Stomach smooth muscle (tissue), 2 donors: ENCODE results near the gene SLC9B2.

Experiments used
- H3K27ac ChIP-seq: one replicate; pipeline ENCODE4 v1.7.0; 2013; ENCODE audit warnings: mild to moderate bottlenecking, low read length, inconsistent platforms
- H3K27me3 ChIP-seq, 2 donors: one replicate each; pipeline ENCODE4 v1.7.0; 2013; ENCODE audit warnings: low read length in 2 of 2; ENCODE audit not compliant: insufficient read depth in 2 of 2, control insufficient read depth in 1 of 2
- H3K36me3 ChIP-seq, 2 donors: one replicate each; pipeline ENCODE4 v1.7.0; 2013; ENCODE audit warnings: low read length in 2 of 2; ENCODE audit not compliant: control insufficient read depth in 2 of 2, insufficient read depth in 2 of 2
- H3K4me1 ChIP-seq: one replicate; pipeline ENCODE4 v1.7.0; 2013; ENCODE audit warnings: low read length; ENCODE audit not compliant: control insufficient read depth, insufficient read depth
- H3K4me3 ChIP-seq, 2 donors: one replicate each; pipeline ENCODE4 v1.7.0; 2013; ENCODE audit warnings: low read length in 2 of 2
- H3K9ac ChIP-seq, 2 donors: one replicate each; pipeline ENCODE4 v1.7.0; 2013; ENCODE audit warnings: low read length in 2 of 2, mild to moderate bottlenecking in 1 of 2
- H3K9me3 ChIP-seq, 2 donors: one replicate each; pipeline ENCODE4 v1.7.0; 2013; ENCODE audit warnings: low read length in 2 of 2; ENCODE audit not compliant: control insufficient read depth in 2 of 2
- donor health status: healthy.
- donor health status: Pancreatic carcinoma.

The SLC9B2 gene

DNA sequence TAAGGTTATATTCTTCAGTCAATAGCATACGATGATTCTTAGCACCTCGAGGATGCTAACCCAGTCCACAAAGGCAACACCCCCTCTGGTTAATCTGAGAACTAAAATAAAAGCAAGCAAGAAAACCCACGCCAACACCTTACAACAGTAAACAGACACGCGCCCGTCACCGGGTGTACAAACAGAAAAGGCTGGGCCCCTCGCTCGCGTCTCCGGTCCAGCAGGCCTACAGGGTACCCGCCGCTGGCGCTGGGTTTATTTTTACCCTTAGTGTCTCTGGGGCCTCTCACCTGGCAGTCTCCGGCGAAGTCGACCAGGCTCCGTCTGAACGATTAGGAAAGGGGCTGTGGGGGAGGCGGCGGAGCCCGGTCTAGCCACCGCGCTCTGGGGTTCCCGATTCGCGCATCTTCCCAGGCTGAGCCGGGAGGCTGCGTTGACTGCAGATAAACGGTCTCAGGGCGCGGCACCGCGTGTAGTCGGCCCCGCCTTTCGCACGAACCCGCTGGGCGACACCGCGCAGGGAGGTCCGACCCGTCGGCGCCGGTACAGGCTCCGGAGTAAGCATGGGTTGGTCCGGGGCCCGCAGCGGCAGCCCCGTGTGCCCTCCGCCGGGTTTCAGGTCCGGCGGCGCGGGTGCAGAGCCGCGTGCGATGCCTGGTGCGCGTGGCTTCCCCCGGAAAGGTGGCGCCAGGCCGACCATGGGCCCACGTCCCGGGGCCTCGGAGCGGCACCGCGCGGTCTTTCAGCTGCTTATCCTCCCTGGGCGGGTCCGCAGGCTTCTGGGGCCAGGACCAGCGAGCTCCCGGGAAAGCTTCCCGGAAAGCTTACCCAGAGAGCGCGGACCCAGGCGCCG, 441 bp downstream of the SLC9B2 start:
- Histone ChIP-seq H3K36me3 (peaks cover 6 to 7% of the 10 kb centered on the region in 2 donors), H3K9me3 (no peaks in the 10 kb centered on the region), H3K9ac (peak overlapping the region; percentile 89 to 95), H3K4me3 (peak overlapping the region; percentile 81 to 91), H3K4me1 (peaks cover 7% of the 10 kb centered on the region), H3K27ac (peak overlapping the region; percentile 74), H3K27me3 (no peaks in the 10 kb centered on the region)

DNA sequence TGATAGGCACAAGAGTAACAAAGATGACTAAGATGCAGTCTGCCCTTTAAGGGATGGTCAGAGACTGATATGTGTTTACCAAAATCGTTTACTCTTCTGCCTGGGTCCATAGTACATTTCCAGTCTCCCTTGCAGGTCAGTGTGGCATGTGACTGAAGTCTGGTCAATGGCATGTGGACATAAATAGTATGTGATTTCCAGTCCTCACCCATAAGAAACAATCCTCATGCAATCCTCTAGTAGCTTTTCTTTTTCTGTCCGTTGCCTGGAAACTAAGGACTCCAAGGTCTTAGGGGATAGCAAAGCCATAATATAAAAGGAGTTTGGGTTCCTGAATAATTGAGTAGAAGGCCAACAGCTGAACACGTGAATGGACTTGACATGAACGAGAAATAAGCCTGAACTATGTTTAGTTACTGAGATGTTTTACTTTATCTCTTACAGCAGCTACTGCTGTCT, 1.1 kb downstream of the SLC9B2 start:
- Histone ChIP-seq H3K4me3 (peak overlapping the region; percentile 81 to 91), H3K27me3 (no peaks in the 10 kb centered on the region), H3K9ac (peak overlapping the region; percentile 89 to 95), H3K27ac (peak overlapping the region; percentile 74), H3K36me3 (peaks cover 4 to 6% of the 10 kb centered on the region in 2 donors), H3K4me1 (peaks cover 7% of the 10 kb centered on the region), H3K9me3 (no peaks in the 10 kb centered on the region)

DNA sequence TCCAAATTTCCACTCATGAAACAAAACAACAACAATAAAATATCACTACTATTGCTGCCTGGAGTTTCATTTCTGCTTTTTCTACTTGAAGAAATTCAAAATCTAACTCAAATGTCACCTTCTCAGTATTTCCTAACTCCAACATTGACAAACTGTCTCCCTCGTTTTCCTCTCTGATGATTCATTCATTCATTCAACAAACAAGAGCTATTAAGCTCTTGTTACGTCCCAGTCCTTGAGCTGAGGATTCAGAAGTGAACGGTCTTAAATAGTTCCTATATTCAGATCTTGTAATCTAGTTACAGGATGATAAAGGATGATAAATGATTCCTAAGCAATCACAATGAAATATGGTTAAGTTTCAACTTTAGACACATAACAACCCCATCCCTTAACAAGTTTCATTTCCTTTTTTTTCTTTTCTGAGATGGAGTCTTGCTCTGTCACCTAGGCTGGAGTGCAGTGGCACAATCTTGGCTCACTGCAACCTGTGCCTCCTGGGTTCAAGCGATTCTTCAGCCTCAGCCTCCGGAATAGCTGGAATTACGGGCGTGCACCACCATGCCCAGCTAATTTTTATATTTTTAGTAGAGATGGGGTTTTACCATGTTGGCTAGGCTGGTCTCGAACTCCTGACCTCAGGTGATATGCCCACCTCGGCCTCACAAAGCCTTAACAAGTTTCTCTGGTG, 1.7 kb downstream of the SLC9B2 start:
- H3K4me1 ChIP-seq = peaks cover 7% of the 10 kb centered on the region
- no peaks in the 10 kb centered on the region for H3K9me3 ChIP-seq
- no peak overlapping the region for H3K27ac ChIP-seq
- peak overlapping the region in 1 of 2 donors; percentile 95 for H3K9ac ChIP-seq
- peak overlapping the region; percentile 81 to 91 for H3K4me3 ChIP-seq
- H3K36me3 ChIP-seq = peaks cover 4 to 5% of the 10 kb centered on the region in 2 donors
- H3K27me3 ChIP-seq = no peaks in the 10 kb centered on the region

DNA sequence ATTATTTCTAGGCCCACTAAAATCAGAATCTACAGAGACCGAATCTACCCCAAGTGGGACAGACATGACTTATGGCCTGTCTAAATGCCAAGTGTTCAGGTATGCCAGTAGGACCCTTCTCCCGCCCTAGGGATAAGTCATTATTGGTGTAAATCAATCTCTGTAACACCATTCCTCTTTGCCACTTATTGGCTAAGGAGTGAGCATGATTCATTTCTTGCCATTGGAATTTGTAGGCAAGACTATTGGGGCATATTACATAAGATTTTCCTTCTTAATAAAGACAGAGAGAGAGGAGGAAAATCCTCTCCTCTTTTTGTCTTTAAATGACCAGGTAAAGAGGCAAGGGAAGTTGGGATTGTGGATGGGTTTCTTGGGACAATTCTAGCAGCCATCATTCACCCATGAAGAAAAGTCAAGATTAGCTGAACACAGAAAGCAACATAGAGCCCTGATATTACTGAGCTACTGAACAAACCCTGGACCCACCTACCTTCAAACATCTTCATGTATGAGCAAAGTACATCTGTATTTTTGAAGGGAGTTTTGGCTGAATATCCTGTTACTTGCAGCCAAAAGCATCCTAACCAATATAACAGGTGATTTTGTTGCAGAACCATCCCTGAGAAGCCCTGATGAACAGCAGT, 2.6 kb downstream of the SLC9B2 start:
- Histone ChIP-seq H3K4me3 (no peak overlapping the region), H3K9me3 (no peaks in the 10 kb centered on the region), H3K27ac (no peak overlapping the region), H3K4me1 (peaks cover 7% of the 10 kb centered on the region), H3K36me3 (no peaks in the 10 kb centered on the region), H3K9ac (no peak overlapping the region), H3K27me3 (no peaks in the 10 kb centered on the region)

DNA sequence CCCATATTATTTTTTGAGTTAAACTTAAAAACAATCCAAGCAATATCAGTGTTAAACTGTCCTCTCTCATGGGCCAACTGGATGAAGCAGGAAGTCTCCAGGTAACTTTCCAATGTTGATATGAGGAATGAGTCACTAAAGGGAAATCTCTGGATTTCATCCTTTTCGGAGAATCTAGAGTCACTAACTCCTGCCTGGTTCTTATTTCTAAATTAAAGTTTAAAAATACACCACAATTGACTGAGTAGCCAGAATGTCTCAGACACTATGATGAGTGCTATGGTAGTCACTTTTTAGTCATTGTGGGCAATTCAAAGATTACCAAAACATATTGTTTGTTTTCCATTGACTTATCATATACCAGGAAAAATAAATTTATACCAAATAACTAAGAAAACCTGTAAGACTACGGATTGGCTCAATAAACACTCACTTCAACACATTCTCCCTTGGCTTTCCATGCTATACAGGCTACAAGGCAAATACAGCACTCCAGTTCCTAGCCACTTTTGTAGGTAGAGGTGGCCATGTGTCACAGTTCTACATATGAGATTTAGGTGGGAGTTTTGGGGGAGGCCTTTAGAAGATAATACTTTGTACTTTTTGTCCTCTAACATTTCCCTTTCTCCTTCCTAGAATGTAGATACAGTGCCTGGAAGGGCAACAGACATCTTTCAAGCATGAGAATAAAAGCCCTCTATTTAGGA, 8.6 kb downstream of the SLC9B2 start:
- H3K4me3 ChIP-seq = no peak overlapping the region
- peaks cover 2 to 6% of the 10 kb centered on the region in 2 donors for H3K36me3 ChIP-seq
- H3K9ac ChIP-seq = no peak overlapping the region
- H3K27me3 ChIP-seq = no peaks in the 10 kb centered on the region
- H3K9me3 ChIP-seq = no peaks in the 10 kb centered on the region
- H3K27ac ChIP-seq = no peak overlapping the region
- H3K4me1 ChIP-seq = no peaks in the 10 kb centered on the region

DNA sequence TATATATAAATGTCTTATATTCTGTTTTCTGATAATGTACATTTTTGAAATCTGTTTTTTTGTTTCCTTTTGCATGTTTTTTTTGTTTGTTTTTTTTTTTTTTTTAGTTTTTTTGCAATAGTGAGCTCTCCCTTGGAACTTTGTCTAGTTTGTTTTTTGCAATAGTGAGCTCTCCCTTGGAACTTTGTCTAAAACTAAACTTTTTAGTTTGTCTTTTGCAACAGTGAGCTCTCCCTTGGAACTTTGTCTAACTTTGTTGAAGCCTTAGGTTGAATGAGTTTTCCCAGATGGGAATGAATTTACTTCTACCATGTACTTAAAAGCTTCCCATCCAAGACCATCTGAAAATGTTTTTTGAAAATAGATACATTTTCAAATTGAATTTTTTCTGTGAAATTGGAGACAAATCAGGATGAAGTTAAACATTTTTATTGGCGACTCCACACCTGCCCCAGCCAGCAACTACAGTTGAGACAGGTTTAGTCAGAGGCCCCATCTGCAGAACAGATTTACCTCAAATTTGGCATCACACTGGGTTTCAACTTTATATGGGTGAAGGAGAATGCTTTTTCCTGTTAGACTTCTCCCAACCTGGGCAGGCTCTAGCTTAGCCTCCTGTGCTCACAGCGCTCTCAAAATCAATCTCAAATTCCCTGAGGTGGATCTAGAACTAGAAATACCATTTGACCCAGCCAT, 16.0 kb downstream of the SLC9B2 start:
- no peak overlapping the region for H3K27ac ChIP-seq
- H3K27me3 ChIP-seq = no peaks in the 10 kb centered on the region
- H3K4me1 ChIP-seq = no peaks in the 10 kb centered on the region
- no peak overlapping the region for H3K9ac ChIP-seq
- H3K4me3 ChIP-seq = no peak overlapping the region
- no peaks in the 10 kb centered on the region for H3K9me3 ChIP-seq
- H3K36me3 ChIP-seq = no peaks in the 10 kb centered on the region

DNA sequence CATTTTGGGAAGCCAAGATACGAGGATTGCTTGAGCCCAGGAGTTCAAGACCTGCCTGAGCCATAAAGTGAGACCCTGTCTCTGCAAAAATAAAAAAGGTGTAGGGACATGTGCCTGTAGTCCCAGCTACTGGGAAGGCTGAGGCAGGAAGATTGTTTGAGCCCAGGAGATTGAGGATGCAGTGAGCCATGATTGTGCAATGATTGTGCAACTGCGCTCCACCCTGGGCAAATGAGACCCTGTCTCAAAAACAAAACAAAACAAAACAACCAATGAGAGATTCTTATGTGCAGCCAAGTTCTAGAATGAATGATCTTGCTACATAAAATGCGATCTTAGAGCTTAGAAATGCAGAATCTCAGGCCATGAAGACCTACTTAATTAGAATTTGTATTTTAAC, 22.5 kb downstream of the SLC9B2 start:
- Histone ChIP-seq H3K9ac (no peak overlapping the region), H3K27ac (no peak overlapping the region), H3K4me3 (no peak overlapping the region), H3K9me3 (no peaks in the 10 kb centered on the region), H3K27me3 (no peaks in the 10 kb centered on the region), H3K36me3 (peaks cover 0 to 2% of the 10 kb centered on the region in 2 donors), H3K4me1 (no peaks in the 10 kb centered on the region)

DNA sequence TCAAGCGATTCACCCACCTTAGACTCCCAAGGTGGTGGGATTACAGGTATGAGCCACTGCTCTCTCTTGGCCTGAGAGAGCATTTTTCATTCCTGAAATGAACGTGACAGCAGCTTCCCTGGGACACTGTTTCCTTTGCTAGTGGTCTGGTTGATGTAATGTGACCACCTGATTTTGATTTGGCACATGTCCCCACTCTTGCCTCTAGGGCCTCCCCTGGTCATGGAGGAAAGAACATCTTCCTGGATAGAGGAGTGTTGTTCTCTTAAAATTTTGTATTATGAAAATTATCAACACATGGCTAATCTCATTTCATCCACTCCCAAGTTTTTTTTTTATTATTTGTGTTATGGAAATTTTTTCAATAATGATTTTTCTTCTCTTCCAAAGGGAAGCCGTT, 23.8 kb downstream of the SLC9B2 start:
- H3K4me1 ChIP-seq = no peaks in the 10 kb centered on the region
- H3K9ac ChIP-seq = no peak overlapping the region
- no peak overlapping the region for H3K27ac ChIP-seq
- H3K9me3 ChIP-seq = no peaks in the 10 kb centered on the region
- peaks cover 4 to 8% of the 10 kb centered on the region in 2 donors for H3K36me3 ChIP-seq
- no peak overlapping the region for H3K4me3 ChIP-seq
- no peaks in the 10 kb centered on the region for H3K27me3 ChIP-seq

DNA sequence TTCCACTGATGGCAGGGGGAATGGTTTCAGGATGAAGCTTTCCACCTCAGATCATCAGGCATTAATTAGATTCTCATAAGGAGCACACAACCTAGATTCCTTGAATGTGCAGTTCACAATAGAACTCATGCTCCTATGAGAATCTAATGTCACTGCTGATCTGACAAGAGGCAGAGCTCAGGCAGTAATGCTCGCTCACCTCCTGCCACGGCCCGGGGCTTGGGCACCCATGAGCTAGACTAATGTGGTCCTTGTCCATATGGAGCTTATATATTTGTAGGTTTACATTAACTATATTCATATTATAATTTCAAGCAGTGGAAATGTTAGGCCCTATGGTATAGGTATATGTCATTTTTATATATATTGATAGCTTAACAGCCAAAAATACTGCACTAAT, 24.4 kb downstream of the SLC9B2 start:
- Histone ChIP-seq H3K4me3 (no peak overlapping the region), H3K9ac (no peak overlapping the region), H3K9me3 (no peaks in the 10 kb centered on the region)

More for the DNA sequence above, 24.4 kb downstream of the SLC9B2 start:
- Histone ChIP-seq H3K27ac (no peak overlapping the region), H3K36me3 (peaks cover 4 to 8% of the 10 kb centered on the region in 2 donors), H3K27me3 (no peaks in the 10 kb centered on the region), H3K4me1 (no peaks in the 10 kb centered on the region)
